BJ (cell line): ENCODE data around the gene KCNG3. TPM values are rescaled to one million over a fixed set of nuclear protein-coding genes. Genes with fewer than 3 reads are reported as not detected.

ENCODE experiments used
- CTCF ChIA-PET: fragments of 350-600 bp; formaldehyde crosslinking; extraction: SDS; loops from one replicate; lab custom pipeline; 2021; ENCODE audit warnings: antibody characterized with exemption, inconsistent platforms; lab: Yijun Ruan, JAX
- POLR2A ChIA-PET: fragments of 300-600 bp; sonication (Branson Sonifier 250); formaldehyde crosslinking; extraction: SDS; loops from one replicate; lab custom pipeline; 2021; ENCODE audit warnings: antibody characterized with exemption; lab: Charles Lee
- DNase-seq: peaks from one replicate; pipeline ENCODE4 v3.0.0-alpha.2; 2011; ENCODE audit warnings: low read depth
- H3K27me3 ChIP-seq: 2 replicates; pipeline ENCODE4 v1.6.0; 2011; ENCODE audit warnings: low read length; ENCODE audit not compliant: control insufficient read depth, insufficient read depth
- H3K36me3 ChIP-seq: 2 replicates; pipeline ENCODE4 v1.5.1; 2011; ENCODE audit warnings: low read length; ENCODE audit not compliant: control insufficient read depth, insufficient read depth
- H3K4me3 ChIP-seq: 2 replicates; pipeline ENCODE4 v1.5.1; 2011; ENCODE audit warnings: low read depth, mild to moderate bottlenecking, control low read depth, low read length
- CTCF ChIP-seq: IDR thresholded peaks from 2 replicates; pipeline ENCODE4 v1.5.1; 2011; ENCODE audit warnings: low read depth, mild to moderate bottlenecking, control low read depth, inconsistent platforms, low read length, moderate library complexity; ENCODE audit not compliant: insufficient read depth
- polyA plus RNA-seq: library from polyadenylated mRNA; depleted of rRNA; stranded (reverse); fragments of >200 nt; gene quantifications from 2 replicates; pipeline ENCODE4 v1.2.3, GENCODE V29; 2011

KCNG3 gene
- polyA plus RNA-seq, 1 experiment, result not detected

DNA sequence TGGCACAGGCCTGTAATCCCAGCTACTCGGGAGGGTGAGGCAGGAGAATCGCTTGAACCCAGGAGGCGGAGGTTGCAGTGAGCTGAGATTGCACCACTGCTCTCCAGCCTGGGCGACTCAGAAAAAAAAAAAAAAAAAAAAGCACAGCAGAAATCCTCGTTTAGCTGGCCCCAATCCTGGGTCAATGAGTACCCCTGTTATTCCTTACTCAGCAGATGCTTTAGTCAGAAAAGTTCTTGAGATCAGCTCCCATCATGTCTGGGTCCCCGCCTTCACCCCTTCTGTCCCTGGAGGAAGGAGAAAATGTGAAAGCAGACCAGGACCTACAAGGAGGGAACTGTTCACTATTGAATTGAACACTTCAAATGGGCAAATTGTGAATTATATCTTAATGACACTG lies 16.4 kb upstream of the KCNG3 start:
- Histone ChIP-seq H3K36me3 (no peaks in the 10 kb centered on the region), H3K27me3 (no peaks in the 10 kb centered on the region), H3K4me3 (no peak overlapping the region)
- no peak for TF ChIP-seq CTCF
- DNase-seq, result no peak
- ChIA-PET POLR2A (no interaction called here), CTCF (interaction anchor here (0.6 to 4.3 kb wide), 3 partner anchors 17 to 1120 kb away, joined by 3 to 24 read pairs (median 4); no protein-coding TSS in a partner anchor)

GRCh38 chr2:42504364-42505230 lies 10.8 kb upstream of the KCNG3 start:
- Histone ChIP-seq H3K4me3 (no peak overlapping the region), H3K27me3 (no peaks in the 10 kb centered on the region), H3K36me3 (no peaks in the 10 kb centered on the region)
- DNase-seq, result no peak
- no peak for TF ChIP-seq CTCF
- POLR2A ChIA-PET, result no interaction called here
- CTCF ChIA-PET, result interaction anchor here (0.9 kb wide), 1 partner anchor 11 kb away, joined by 3 read pairs; the partner anchor contains the start of gene KCNG3

DNA sequence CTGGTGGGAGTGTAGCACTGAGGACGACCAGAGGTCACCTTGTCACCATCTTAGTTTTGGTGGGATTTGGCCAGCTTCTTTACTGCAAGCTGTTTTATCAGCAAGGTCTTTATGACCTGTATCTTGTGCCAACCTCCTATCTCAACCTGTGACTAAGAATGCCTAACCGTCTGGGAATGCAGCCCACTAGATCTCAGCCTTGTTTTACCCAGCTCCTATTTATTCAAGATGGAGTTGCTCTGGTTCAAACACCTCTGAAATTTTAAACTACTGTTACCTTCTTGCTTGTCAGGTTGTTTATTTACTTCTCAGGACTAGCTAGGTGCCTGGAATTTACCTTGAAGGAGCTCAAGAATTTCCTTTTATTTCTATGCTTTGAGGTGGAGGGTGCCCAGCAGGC lies 9.5 kb upstream of the KCNG3 start:
- TF ChIP-seq CTCF, result no peak
- DNase-seq, result no peak
- CTCF ChIA-PET, result interaction anchor here (0.8 kb wide), 2 partner anchors 12 to 20 kb away, joined by 3 to 4 read pairs; no protein-coding TSS in a partner anchor
- POLR2A ChIA-PET, result interaction anchor here (0.7 kb wide), 1 partner anchor 47 kb away, joined by 3 read pairs; no protein-coding TSS in a partner anchor
- Histone ChIP-seq H3K36me3 (no peaks in the 10 kb centered on the region), H3K4me3 (no peak overlapping the region), H3K27me3 (no peaks in the 10 kb centered on the region)

DNA sequence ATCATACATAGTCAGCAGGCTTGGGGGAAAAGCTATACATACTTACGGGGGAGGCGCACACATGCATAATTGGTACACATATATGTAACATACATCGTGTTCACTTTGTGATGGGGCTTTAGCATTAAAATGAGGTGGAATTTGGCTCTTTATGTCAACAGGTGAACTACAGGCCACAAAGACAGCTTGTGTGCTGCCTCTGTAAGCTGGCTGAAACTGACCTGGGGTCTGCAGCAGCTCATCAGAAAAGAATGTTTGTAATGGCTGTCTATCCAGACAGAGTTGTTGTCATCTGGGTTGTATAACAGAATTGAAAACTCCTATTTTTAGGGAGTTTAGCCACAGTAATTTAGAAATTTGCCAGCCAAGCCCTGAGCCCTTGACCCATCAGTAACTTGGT lies 4.7 kb upstream of the KCNG3 start:
- POLR2A ChIA-PET, result no interaction called here
- no peak overlapping the region for H3K4me3 ChIP-seq
- no peak for DNase-seq
- no peak for TF ChIP-seq CTCF
- no peaks in the 10 kb centered on the region for H3K36me3 ChIP-seq
- CTCF ChIA-PET, result interaction anchor here (0.7 to 1.7 kb wide), 2 partner anchors 44 to 165 kb away, joined by 3 to 8 read pairs; no protein-coding TSS in a partner anchor
- peaks cover 6% of the 10 kb centered on the region for H3K27me3 ChIP-seq

DNA sequence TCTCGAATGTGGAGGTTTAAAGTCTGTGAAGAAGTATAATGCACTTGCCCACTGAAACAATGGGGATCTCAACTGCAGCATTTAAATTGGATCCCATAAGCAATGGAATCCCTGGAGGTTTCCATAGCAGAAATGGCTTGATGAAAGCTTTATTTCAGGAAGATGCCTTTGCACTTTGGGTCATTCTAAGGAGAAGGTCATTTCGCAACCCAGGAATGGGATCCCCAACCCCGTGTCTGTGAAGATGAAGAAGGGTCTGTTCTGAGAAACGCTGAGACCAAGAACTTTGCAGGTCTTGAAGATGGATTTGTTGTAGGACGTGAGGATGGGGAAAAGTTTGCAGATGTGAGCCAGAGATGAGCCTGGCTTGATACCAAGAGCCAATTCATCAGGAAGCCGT lies 1.8 kb upstream of the KCNG3 start:
- no peak for DNase-seq
- POLR2A ChIA-PET, result no interaction called here
- no peak for TF ChIP-seq CTCF

More for the DNA sequence above, 1.8 kb upstream of the KCNG3 start:
- Histone ChIP-seq H3K27me3 (peaks cover 21% of the 10 kb centered on the region), H3K36me3 (no peaks in the 10 kb centered on the region), H3K4me3 (no peak overlapping the region)
- CTCF ChIA-PET, result interaction anchor here (0.5 to 2.5 kb wide), 7 partner anchors 19 to 238 kb away, joined by 3 to 11 read pairs (median 3); no protein-coding TSS in a partner anchor
